Activated CD8-positive, alpha-beta memory T cell treated with anti-CD3 and anti-CD28 coated beads, Interleukin-2, amount 50 U/mL, for 24 hours (primary cell): Measurements from ENCODE around the gene GRAP2.

Source experiments
- DNase-seq: peaks from one replicate; pipeline ENCODE4 v3.0.0-alpha.2; 2020; ENCODE audit errors: extremely low read depth

GRAP2 gene

DNA sequence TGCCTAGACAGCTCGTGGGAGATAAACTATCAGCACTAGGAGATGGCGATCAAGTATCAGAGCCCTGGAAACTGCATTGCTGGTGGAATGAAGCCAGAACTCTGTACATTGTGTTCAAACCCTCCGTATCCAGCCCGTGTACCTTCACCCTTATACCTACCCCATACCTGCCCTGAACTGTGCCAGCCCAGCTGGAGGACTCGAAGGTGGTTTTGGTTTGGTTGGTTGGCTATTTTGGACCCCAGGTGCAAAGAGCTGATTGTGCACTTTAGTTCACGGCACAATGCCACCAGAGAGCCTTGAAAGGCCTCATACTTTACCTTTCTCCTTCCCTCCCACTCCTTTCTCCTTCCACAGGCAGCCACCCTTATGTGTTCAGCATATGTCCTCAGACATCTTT, 109.9 kb downstream of the GRAP2 start:
- no peak for DNase-seq

DNA sequence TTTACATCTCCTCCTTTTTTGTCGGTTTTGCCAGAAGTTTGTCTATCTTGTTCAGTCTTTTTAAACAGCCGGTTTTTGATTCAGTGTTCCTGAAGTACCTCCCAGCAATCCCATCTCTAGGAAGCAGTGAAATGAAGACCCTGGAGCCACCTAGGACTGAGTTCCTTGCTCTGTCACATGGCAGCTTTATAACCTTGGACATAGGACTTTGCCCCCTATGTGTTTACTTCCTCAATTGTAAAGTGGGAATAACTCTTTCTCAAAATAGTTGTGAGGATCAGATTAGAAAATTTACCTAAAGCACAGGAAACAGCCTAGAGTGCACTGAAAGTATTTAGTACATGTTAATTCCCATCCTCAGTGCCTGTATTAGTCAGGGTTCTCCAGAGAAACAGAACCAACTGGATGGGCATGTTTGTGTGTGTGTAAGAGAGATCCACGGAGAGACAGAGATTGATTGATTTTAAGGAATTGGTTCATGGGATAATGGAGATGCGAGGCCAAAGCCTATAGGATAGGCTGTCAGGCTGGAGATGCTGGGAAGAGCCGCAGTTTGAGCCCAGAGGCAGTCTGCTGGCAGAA, 113.9 kb downstream of the GRAP2 start:
- no peak for DNase-seq

DNA sequence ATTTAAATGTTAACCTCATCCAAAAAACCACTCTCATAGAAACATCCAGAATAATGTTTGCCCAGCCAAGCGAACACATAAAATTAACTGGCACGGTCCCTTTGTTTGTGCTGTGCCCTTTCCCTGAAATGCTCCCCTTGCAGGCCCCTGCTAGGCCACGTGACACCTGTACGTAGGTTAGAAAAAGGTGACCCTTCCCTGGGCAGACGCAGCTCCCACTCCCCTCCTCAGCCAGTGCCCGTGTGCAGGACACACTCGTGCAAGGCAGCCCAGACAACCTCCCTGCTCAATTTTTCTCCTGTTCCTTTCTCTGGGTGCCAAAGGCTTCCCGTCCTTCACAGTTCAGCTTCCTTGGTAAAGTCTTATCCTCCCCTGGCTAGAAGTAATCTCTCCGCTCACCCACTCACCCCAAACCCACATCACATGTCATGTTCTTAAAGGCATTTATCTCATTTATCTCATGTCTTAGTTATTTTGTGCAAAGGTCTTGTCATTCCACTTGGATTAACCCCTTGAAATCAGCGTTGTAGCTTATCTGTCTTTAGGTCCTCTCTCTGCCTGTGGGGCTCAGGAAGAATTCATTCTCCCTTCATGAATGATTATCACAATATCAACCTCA, 114.6 kb downstream of the GRAP2 start:
- no peak for DNase-seq

- no peak for DNase-seq
Observed at GRCh38 chr22:40018051-40018450, 117.2 kb downstream of the GRAP2 start.

DNA sequence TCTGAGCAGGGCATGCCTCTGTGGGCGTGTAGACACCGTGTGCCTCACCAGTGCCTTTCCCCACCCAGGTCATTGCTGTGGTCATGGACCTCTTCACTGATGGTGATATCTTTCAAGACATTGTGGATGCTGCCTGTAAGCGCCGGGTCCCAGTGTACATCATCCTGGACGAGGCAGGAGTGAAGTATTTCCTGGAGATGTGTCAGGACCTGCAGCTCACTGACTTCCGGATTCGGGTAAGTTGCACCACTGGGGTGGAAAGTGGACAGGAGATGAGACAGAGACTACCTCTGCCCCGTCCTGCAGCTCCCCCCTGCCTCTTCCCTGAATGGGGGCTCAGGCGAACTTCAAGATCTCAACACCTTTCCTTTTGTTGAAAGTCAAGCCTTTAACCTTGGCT, 118.2 kb downstream of the GRAP2 start:
- DNase-seq = no peak

GRCh38 chr22:40020956-40021355, 120.1 kb downstream of the GRAP2 start:
- no peak for DNase-seq

DNA sequence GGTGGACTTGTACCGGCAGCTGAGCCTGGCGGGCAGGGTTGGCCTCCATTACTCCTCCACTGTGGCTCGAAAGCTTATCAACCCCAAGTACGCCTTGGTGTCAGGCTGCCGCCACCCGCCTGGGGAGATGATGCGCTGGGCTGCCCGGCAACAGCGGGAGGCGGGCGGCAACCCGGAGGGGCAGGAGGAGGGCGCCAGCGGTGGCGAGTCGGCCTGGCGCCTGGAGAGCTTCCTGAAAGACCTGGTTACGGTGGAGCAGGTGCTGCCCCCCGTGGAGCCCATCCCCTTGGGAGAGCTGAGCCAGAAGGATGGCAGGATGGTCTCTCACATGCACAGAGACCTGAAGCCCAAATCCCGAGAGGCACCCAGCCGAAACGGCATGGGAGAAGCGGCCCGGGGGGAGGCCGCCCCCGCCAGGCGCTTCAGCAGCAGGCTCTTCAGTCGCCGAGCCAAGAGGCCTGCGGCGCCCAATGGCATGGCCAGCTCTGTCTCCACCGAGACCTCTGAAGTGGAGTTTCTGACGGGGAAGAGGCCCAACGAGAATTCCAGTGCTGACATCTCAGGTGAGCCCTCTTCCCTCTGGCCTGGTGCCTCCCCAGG, 120.6 kb downstream of the GRAP2 start:
- DNase-seq = no peak

GRCh38 chr22:40022536-40023240, 121.8 kb downstream of the GRAP2 start:
- DNase-seq = no peak
